GM20431 (cell line): Measurements from ENCODE around the gene ECD.
"Not testable (repeated sequence)": the region's sequence is repeated elsewhere in the genome, so short reads cannot be mapped to it uniquely, and the experiment has no call there.

ENCODE experiments used
- in situ Hi-C: fragments of 300-500 bp; cut with MseI, MboI; formaldehyde crosslinking; loops from one replicate; pipeline ENCODE4 v1.15.0; 2020; ENCODE audit warnings: low sequenced_read_pairs; ENCODE audit not compliant: unreplicated experiment

ECD gene

GRCh38 chr10:73109248-73109652 is 58.6 kb downstream of the ECD start:
- in situ Hi-C loops, result not testable (repeated sequence)

- in situ Hi-C loops, result no loop called here
Measured at GRCh38 chr10:73106301-73106700, 61.5 kb downstream of the ECD start.

- in situ Hi-C loops, result no loop called here
Measured at GRCh38 chr10:73099141-73099540, 68.7 kb downstream of the ECD start.

GRCh38 chr10:73097305-73097670 is 70.5 kb downstream of the ECD start:
- in situ Hi-C loops, result no loop called here

GRCh38 chr10:73096449-73097304 is 71.1 kb downstream of the ECD start, which contains the start of gene P4HA1:
Gene P4HA1, minus strand, starts transcription at chr10:73096866. Its CDS starts 21,983 bp downstream, at chr10:73074883.
- in situ Hi-C loops, result no loop called here

- in situ Hi-C loops, result no loop called here
Measured at GRCh38 chr10:73096041-73096448, 71.8 kb downstream of the ECD start.

- in situ Hi-C loops, result no loop called here
Measured at GRCh38 chr10:73095481-73096021, 72.3 kb downstream of the ECD start.

GRCh38 chr10:73094986-73095480 is 72.8 kb downstream of the ECD start:
- in situ Hi-C loops, result no loop called here

GRCh38 chr10:73093922-73094850 is 73.6 kb downstream of the ECD start:
- in situ Hi-C loops, result no loop called here

- in situ Hi-C loops, result no loop called here
Measured at GRCh38 chr10:73092830-73093229, 75.0 kb downstream of the ECD start.

- in situ Hi-C loops, result no loop called here
Measured at GRCh38 chr10:73088304-73088703, 79.5 kb downstream of the ECD start.

- in situ Hi-C loops, result no loop called here
Measured at GRCh38 chr10:73086816-73087215, 81.0 kb downstream of the ECD start.

- in situ Hi-C loops, result no loop called here
Measured at GRCh38 chr10:73084209-73084608, 83.6 kb downstream of the ECD start.
